Loucy (cell line): ENCODE results near the gene TMEM132A.

Experiments
- H2AFZ ChIP-seq: fragments of 200-600 bp; sonication (generic); 2 replicates; pipeline ENCODE4 v1.6.0; 2016; ENCODE audit warnings: antibody characterized with exemption, mild to moderate bottlenecking, low read length, moderate library complexity
- H3F3A ChIP-seq: fragments of 200-600 bp; 2 replicates; pipeline ENCODE4 v1.6.0; 2016; ENCODE audit warnings: antibody characterized with exemption, low read depth, mild to moderate bottlenecking
- H3K27me3 ChIP-seq: fragments of 200-600 bp; sonication (generic); 2 replicates; pipeline ENCODE4 v1.6.1; 2014; ENCODE audit warnings: low read length, mild to moderate bottlenecking; ENCODE audit not compliant: insufficient read depth, poor library complexity, severe bottlenecking
- H3K36me3 ChIP-seq: fragments of 200-600 bp; sonication (generic); 2 replicates; pipeline ENCODE4 v1.6.1; 2016; ENCODE audit warnings: low read length; ENCODE audit not compliant: insufficient read depth
- H3K4me1 ChIP-seq: fragments of 200-600 bp; sonication (generic); 2 replicates; pipeline ENCODE4 v1.5.1; 2014; ENCODE audit warnings: low read length, mild to moderate bottlenecking; ENCODE audit not compliant: insufficient read depth, poor library complexity, severe bottlenecking
- H3K4me2 ChIP-seq: fragments of 200-600 bp; sonication (generic); 2 replicates; pipeline ENCODE4 v1.6.0; 2014; ENCODE audit warnings: antibody characterized with exemption, low read length, low read depth, mild to moderate bottlenecking; ENCODE audit not compliant: poor library complexity, severe bottlenecking
- H3K4me3 ChIP-seq: fragments of 200-600 bp; sonication (generic); 2 replicates; pipeline ENCODE4 v1.5.1; 2014; ENCODE audit warnings: low read length, mild to moderate bottlenecking, mixed read lengths; ENCODE audit not compliant: poor library complexity, severe bottlenecking
- H3K79me2 ChIP-seq: fragments of 200-600 bp; sonication (generic); 2 replicates; pipeline ENCODE4 v1.6.1; 2014; ENCODE audit warnings: low read length; ENCODE audit not compliant: insufficient read depth
- H3K9ac ChIP-seq: fragments of 200-600 bp; sonication (generic); 2 replicates; pipeline ENCODE4 v1.6.0; 2014; ENCODE audit warnings: mild to moderate bottlenecking, low read depth, low read length, moderate library complexity; ENCODE audit not compliant: poor library complexity, severe bottlenecking
- H3K9me2 ChIP-seq: fragments of 200-600 bp; sonication (generic); replicated peaks from 2 replicates; pipeline ENCODE4 v1.6.1; 2016; ENCODE audit warnings: low read depth, low read length, mixed read lengths
- H3K9me3 ChIP-seq: fragments of 200-600 bp; sonication (generic); 2 replicates; pipeline ENCODE4 v1.6.1; 2014; ENCODE audit warnings: mild to moderate bottlenecking, antibody characterized with exemption, low read length, low read depth; ENCODE audit not compliant: insufficient read depth
- H4K20me1 ChIP-seq: fragments of 200-600 bp; sonication (generic); 2 replicates; pipeline ENCODE4 v1.6.0; 2014; ENCODE audit warnings: antibody characterized with exemption, low read length, mild to moderate bottlenecking; ENCODE audit not compliant: insufficient read depth, poor library complexity, severe bottlenecking
- CTCF ChIP-seq: fragments of 200-600 bp; sonication (generic); conservative IDR thresholded peaks from 2 replicates; pipeline ENCODE4 v1.5.1; 2014; ENCODE audit warnings: mild to moderate bottlenecking, antibody characterized with exemption, low read length
- EZH2phosphoT487 ChIP-seq: fragments of 200-600 bp; IDR thresholded peaks from 2 replicates; pipeline ENCODE4 v1.6.1; 2018; ENCODE audit warnings: antibody characterized with exemption, mild to moderate bottlenecking, moderate library complexity, borderline replicate concordance

Gene TMEM132A

GRCh38 chr11:60932605-60933356, 8.5 kb downstream of the TMEM132A start:
- Histone ChIP-seq H4K20me1 (no peaks in the 10 kb centered on the region), H3F3A (no peaks in the 10 kb centered on the region), H3K9ac (no peak overlapping the region), H3K4me2 (no peak overlapping the region), H3K9me2 (no peaks in the 10 kb centered on the region), H3K79me2 (no peaks in the 10 kb centered on the region), H3K27me3 (no peaks in the 10 kb centered on the region), H3K4me1 (no peaks in the 10 kb centered on the region), H3K36me3 (no peaks in the 10 kb centered on the region), H3K4me3 (no peak overlapping the region), H3K9me3 (no peaks in the 10 kb centered on the region), H2AFZ (no peak overlapping the region)
- no peak for TF ChIP-seq EZH2phosphoT487
- TF ChIP-seq CTCF = no peak

- H3K36me3 ChIP-seq = no peaks in the 10 kb centered on the region
Observed at GRCh38 chr11:60933416-60934123, 9.3 kb downstream of the TMEM132A start.

GRCh38 chr11:60934124-60934789, 10.0 kb downstream of the TMEM132A start:
- Histone ChIP-seq H4K20me1 (no peaks in the 10 kb centered on the region), H3K4me1 (no peaks in the 10 kb centered on the region)

More at GRCh38 chr11:60933416-60934123, 9.3 kb downstream of the TMEM132A start:
- Histone ChIP-seq H3K9ac (no peak overlapping the region), H3K4me2 (no peak overlapping the region), H3K79me2 (no peaks in the 10 kb centered on the region), H3F3A (no peaks in the 10 kb centered on the region), H4K20me1 (no peaks in the 10 kb centered on the region), H3K4me1 (no peaks in the 10 kb centered on the region), H2AFZ (no peak overlapping the region), H3K9me2 (no peaks in the 10 kb centered on the region), H3K27me3 (no peaks in the 10 kb centered on the region), H3K9me3 (no peaks in the 10 kb centered on the region), H3K4me3 (no peak overlapping the region)
- TF ChIP-seq CTCF = no peak
- TF ChIP-seq EZH2phosphoT487 = no peak

More at GRCh38 chr11:60934124-60934789, 10.0 kb downstream of the TMEM132A start:
- Histone ChIP-seq H3K36me3 (no peaks in the 10 kb centered on the region), H3K4me3 (no peak overlapping the region), H3K9me2 (no peaks in the 10 kb centered on the region), H3K79me2 (no peaks in the 10 kb centered on the region), H3K27me3 (no peaks in the 10 kb centered on the region), H3K4me2 (no peak overlapping the region), H3F3A (no peaks in the 10 kb centered on the region), H3K9me3 (no peaks in the 10 kb centered on the region), H3K9ac (no peak overlapping the region), H2AFZ (no peak overlapping the region)
- TF ChIP-seq EZH2phosphoT487 (no peak), CTCF (no peak)
